ENCODE data around the gene PPT2. TPM values are rescaled to one million over a fixed set of nuclear protein-coding genes. Genes with fewer than 3 reads are reported as not detected.

Gene PPT2
- total RNA-seq, 2 donors from 2014 or later = 21.8 to 42.0 TPM

DNA sequence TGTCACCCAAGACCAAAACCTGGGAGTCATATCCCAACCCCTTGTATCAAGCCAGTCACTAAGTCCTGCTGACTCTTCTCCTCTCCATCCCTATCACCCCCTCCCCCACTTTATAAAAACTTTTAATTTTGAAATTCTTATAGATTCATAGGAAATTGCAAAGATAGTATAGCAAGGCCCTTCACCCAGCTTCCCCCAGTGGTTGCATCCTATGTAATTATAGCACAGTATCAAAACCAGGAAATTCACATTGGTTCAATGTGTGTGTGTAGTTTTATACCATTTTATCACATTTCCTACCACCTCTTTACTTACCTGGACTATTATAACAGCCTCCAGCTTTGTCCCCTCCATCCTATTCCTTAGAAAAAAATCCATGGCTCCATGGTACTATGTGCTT, 4.1 kb downstream of the PPT2 start:
- peaks cover 11% of the 10 kb centered on the region for H3K36me3 ChIP-seq

DNA sequence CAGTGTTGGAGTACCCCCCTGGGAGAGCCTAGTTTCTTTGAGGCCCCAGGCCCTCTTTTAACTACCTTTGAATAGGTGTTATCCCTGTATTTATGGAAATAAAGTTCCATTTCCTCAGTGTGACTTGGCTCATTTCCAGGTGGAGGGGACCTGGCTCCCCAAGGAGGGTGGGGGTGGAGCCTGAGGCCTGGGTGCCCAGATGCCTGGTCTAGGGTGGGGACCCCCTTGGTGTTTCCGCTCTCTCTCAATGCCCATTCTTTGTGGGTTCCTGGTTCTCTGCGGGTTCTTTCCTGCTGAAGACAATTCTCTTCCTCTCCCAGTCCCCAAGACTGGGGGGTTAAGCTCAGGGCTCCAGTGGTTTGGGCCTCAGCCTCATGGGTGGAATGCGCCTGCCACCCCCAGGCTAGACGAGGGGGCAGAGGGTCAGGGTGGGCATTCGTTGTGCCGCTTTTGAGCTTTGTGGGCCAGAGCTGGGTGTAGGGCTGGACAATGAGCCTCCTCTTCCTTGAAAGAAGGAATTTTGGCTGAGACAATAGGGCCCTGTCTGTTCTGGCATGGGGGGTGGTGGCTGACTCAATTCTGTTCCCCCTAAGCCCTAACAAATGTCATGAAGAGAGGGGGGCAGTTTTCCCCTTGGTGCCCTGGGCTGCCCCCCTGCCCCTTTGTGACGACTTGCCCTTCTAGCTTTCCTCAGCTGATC, 9.8 kb downstream of the PPT2 start:
- DNase-seq (ENCODE audit: low spot score) (no peak), ATAC-seq (ENCODE audit: insufficient number of reproducible peaks, low FRiP score, low read depth) (no peak)
- Histone ChIP-seq H3K27ac (no peak overlapping the region), H3K9me3 (no peaks in the 10 kb centered on the region), H3K36me3 (peaks cover 16% of the 10 kb centered on the region), H3K27me3 (replicated peaks; ENCODE audit: insufficient read depth) (no peaks in the 10 kb centered on the region), H3K4me3 (no peak overlapping the region), H3K4me1 (ENCODE audit: control insufficient read depth in 1 of 2, low read depth in 2 of 2) (no peaks in the 10 kb centered on the region)
- TF ChIP-seq, protein P1, sequence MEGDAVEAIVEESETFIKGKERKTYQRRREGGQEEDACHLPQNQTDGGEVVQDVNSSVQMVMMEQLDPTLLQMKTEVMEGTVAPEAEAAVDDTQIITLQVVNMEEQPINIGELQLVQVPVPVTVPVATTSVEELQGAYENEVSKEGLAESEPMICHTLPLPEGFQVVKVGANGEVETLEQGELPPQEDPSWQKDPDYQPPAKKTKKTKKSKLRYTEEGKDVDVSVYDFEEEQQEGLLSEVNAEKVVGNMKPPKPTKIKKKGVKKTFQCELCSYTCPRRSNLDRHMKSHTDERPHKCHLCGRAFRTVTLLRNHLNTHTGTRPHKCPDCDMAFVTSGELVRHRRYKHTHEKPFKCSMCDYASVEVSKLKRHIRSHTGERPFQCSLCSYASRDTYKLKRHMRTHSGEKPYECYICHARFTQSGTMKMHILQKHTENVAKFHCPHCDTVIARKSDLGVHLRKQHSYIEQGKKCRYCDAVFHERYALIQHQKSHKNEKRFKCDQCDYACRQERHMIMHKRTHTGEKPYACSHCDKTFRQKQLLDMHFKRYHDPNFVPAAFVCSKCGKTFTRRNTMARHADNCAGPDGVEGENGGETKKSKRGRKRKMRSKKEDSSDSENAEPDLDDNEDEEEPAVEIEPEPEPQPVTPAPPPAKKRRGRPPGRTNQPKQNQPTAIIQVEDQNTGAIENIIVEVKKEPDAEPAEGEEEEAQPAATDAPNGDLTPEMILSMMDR (IDR thresholded peaks at IDR 0.05) = no peak

More for the DNA sequence above, 4.1 kb downstream of the PPT2 start:
- Histone ChIP-seq H3K27me3 (replicated peaks; ENCODE audit: insufficient read depth) (no peaks in the 10 kb centered on the region), H3K4me3 (no peak overlapping the region), H3K4me1 (ENCODE audit: control insufficient read depth in 1 of 2, low read depth in 2 of 2) (peaks cover 4 to 19% of the 10 kb centered on the region in 2 donors), H3K9me3 (no peaks in the 10 kb centered on the region), H3K27ac (no peak overlapping the region)
- TF ChIP-seq, protein P1 (IDR thresholded peaks at IDR 0.05) = no peak
- ATAC-seq (ENCODE audit: insufficient number of reproducible peaks, low FRiP score, low read depth) (no peak), DNase-seq (ENCODE audit: low spot score) (no peak)

DNA sequence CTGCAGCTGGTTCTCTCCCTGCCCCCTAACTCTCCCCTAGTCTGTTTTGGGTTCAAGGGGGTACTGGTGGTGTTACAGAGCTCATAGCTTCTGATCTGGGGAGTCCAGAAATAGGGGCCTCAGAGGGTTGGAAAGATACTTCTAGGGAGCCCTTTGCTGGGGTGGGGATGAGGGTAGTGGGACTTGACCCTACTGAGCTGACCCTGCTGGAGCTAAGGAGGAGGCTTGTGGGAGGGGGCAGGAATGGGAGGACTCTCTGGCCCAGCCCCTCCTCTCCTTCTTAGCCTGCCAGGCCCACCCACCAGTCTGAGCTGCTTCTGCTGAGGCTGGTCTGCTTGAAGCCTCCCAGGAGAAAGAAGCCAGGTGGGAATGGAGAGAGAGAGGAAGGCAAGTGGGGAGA, 10.4 kb downstream of the PPT2 start, which contains the start of gene EGFL8:
TSS of gene EGFL8 (plus strand) at position 301 of the 400 bp plus-strand sequence. CDS start 1,571 bp downstream, outside the sequence.
- Histone ChIP-seq H3K4me1 (ENCODE audit: control insufficient read depth in 1 of 2, low read depth in 2 of 2) (no peaks in the 10 kb centered on the region), H3K27me3 (replicated peaks; ENCODE audit: insufficient read depth) (no peaks in the 10 kb centered on the region), H3K4me3 (no peak within 1 kb of the TSS), H3K27ac (no peak within 1 kb of the TSS), H3K9me3 (no peaks in the 10 kb centered on the region), H3K36me3 (peaks cover 19% of the 10 kb centered on the region)
- ATAC-seq (ENCODE audit: insufficient number of reproducible peaks, low FRiP score, low read depth) = no peak
- TF ChIP-seq, protein P1 (IDR thresholded peaks at IDR 0.05) = no peak
- DNase-seq (ENCODE audit: low spot score) = no peak

DNA sequence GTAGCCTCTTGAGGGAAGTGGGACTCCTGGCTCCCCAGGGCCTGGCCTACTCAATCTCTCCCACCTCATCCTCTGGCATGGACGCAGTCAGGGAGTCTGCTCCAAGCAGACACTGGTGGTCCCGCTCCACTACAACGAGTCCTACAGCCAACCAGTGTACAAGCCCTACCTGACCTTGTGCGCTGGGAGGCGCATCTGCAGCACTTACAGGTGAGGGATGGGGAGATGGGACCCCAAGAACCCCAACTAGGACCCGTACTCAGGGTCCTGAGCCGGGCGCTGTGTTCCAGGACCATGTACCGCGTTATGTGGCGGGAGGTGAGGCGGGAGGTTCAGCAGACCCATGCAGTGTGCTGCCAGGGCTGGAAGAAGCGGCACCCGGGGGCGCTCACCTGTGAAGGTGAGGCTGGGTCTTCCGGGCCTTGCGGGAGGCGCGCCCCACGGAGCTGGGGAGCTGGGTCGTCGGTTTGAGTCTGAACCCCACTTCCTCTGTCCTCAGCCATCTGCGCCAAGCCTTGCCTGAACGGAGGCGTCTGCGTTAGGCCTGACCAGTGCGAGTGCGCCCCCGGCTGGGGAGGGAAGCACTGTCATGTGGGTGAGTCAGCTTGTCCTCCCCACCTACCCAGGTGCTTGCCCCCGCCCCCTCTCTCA, 12.6 kb downstream of the PPT2 start:
- no peaks in the 10 kb centered on the region for H3K9me3 ChIP-seq
- H3K36me3 ChIP-seq = peaks cover 28% of the 10 kb centered on the region
- ATAC-seq (ENCODE audit: insufficient number of reproducible peaks, low FRiP score, low read depth) (no peak), DNase-seq (ENCODE audit: low spot score) (no peak)
- H3K27ac ChIP-seq = no peak overlapping the region
- no peak overlapping the region for H3K4me3 ChIP-seq
- TF ChIP-seq, protein P1 (IDR thresholded peaks at IDR 0.05) = no peak
- H3K27me3 ChIP-seq (replicated peaks; ENCODE audit: insufficient read depth) = no peaks in the 10 kb centered on the region
- no peaks in the 10 kb centered on the region for H3K4me1 ChIP-seq (ENCODE audit: control insufficient read depth in 1 of 2, low read depth in 2 of 2)

DNA sequence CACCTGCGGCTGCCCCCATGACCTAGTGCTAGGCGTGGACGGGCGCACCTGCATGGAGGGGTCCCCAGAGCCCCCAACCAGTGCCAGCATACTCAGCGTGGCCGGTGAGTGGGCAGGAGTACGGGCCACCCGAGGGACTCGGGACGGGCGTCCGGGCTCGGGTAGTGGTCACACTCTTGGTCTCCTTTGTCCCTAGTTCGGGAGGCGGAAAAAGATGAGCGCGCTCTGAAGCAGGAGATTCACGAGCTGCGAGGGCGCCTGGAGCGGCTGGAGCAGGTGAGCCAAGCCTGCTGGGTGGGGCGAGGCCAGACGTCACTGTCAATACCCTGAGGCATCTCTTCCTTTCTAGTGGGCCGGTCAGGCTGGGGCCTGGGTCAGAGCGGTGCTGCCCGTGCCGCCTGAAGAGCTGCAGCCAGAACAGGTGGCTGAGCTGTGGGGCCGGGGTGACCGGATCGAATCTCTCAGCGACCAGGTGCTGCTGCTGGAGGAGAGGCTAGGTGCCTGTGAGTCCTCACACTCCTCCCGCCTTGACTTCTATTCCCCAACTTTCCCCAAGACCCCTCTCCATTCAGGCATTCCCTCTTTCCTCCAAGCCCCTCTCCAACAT, 13.3 kb downstream of the PPT2 start:
- DNase-seq (ENCODE audit: low spot score) (no peak), ATAC-seq (ENCODE audit: insufficient number of reproducible peaks, low FRiP score, low read depth) (no peak)
- peaks cover 28% of the 10 kb centered on the region for H3K36me3 ChIP-seq

More for the DNA sequence above, 13.3 kb downstream of the PPT2 start:
- no peak overlapping the region for H3K4me3 ChIP-seq
- H3K4me1 ChIP-seq (ENCODE audit: control insufficient read depth in 1 of 2, low read depth in 2 of 2) = no peaks in the 10 kb centered on the region
- no peaks in the 10 kb centered on the region for H3K9me3 ChIP-seq
- no peak overlapping the region for H3K27ac ChIP-seq
- TF ChIP-seq, protein P1 (IDR thresholded peaks at IDR 0.05) = no peak
- no peaks in the 10 kb centered on the region for H3K27me3 ChIP-seq (replicated peaks; ENCODE audit: insufficient read depth)

All from thoracic aorta (tissue), 2 donors.